HG03520 (cell line): ENCODE results near the gene SLC39A12.
"Not testable (repeated sequence)": the region's sequence is repeated elsewhere in the genome, so short reads cannot be mapped to it uniquely, and the experiment has no call there.

Source experiments
- ATAC-seq: cut with Tn5 transposase; IDR thresholded peaks from one replicate; pipeline ENCODE4 v1.9.1; 2021; ENCODE audit warnings: mild to moderate bottlenecking, moderate library complexity; ENCODE audit not compliant: unreplicated experiment

Gene SLC39A12

GRCh38 chr10:17951868-17952371 is at the start of gene SLC39A12:
Gene SLC39A12 (plus strand): TSS chr10:17951918. CDS start chr10:17953277, 1,359 bp downstream.
- ATAC-seq, result no peak

DNA sequence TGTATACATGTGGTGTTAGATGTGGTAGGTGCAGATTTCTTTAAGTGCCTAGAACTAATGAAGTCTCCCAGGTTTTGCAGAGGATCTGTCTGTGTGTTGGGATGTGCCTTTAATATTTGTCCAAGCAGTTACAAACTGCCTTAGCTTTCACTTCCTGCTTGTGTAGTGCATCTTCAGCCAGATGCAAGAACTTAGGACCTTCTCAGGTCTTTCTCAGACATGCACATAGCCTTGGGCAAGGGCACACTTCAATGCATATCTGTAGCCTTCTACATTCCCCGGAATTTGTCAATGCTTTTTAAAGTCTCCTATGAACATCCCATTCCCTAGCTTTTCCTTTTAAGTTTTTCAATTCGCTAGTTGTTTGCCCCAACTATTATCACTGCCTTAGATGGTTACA is 47.2 kb upstream of the SLC39A12 start:
- ATAC-seq, result no peak

DNA sequence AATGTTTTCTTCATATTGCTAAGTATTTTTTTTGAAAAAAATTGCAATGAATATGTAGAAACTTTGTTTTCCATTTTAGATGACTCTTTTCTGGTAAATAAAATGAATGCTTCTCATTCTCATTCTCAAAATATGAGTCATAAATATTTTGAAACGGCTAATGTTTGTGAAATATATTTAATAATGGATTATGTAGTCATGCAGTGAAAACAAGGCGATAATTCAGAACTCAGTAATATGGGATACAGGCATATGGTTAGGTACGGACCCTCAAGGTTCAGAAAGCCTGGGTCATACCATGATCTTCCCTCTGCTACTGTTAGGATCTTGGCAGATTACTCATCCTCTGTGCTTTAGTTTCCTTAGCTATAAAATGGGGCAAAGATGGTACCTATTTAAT is 46.2 kb upstream of the SLC39A12 start:
- ATAC-seq, result no peak

DNA sequence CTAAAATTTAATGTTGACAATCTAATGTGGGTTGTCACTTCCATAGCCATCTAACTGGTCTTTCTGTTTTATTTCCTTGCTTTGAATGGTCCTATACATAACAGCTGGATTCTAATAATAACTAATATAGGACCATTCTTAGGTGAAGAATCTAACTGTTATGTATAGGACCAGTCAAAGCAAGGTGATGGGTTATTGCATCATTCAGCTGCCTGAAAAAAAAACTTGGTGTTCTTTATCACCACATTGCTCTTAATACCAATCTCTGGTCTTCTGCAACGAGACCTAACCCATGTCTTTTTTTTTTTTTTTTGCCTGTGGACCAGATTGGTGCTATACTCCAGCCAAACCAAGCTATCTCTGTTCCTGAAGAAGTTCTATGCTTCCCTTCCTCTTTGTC is 45.7 kb upstream of the SLC39A12 start:
- ATAC-seq, result no peak

DNA sequence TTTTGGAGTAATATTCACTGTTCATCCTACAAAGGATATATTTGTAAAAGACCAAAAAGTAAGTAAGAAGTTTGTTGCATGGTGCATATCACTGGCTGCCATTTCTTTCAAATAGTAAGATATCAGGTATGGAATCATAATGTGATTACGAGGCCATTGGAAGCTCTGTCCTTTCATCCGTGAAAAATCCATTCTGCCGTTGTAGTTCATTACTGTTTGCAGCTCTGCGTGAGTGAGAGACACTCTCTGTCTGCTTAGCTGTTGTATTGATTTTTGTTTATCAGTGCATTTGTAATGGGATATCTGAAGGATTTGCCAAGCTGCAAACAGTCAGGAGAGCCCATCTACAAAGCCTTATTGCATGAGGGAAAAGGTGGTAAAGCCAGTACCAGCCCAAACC is 44.1 kb upstream of the SLC39A12 start:
- no peak for ATAC-seq

DNA sequence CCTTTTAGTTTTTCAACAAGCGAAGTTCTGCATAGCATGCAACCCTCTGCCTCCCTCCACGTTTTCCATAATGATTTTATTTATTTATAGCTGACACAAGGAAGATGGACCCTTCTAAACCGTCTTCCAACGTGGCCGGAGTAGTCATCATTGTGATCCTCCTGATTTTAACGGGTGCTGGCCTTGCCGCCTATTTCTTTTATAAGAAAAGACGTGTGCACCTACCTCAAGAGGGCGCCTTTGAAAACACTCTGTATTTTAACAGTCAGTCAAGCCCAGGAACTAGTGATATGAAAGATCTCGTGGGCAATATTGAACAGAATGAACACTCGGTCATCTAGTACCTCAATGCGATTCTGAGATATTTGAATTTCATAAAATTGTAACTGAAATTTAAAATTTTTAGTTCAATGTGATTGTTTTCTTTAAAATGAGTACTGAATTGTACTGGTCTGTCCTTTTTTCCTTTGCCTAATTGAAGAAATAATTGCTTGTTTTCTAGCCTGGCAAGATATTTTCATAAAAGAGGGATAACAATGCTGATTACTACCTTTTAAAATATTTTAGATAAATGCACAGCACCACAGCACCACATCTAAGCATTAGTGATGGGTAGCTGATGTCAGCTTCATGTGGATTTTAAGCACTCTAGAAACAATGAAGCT is 41.5 kb upstream of the SLC39A12 start:
- ATAC-seq, result no peak

DNA sequence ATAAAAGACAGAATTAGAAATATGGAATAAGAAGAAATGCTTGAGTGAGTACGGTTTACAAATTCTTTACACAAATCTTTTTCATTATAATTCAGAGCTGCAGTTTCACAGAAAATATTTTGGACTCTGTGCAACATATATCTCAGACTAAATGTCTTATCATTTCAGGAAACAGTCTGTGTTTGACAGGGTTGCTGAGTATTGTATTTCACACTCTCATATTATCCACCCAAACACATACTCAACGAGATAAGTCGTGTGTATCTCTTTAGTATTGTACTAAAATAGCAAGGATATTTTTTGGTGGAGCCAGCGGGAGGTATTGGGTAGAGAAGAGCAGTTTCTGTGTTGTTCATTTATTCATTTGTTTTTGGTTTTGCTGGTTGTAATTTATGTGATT is 39.0 kb upstream of the SLC39A12 start:
- no peak for ATAC-seq

GRCh38 chr10:17913604-17914003 is 38.1 kb upstream of the SLC39A12 start:
- no peak for ATAC-seq

DNA sequence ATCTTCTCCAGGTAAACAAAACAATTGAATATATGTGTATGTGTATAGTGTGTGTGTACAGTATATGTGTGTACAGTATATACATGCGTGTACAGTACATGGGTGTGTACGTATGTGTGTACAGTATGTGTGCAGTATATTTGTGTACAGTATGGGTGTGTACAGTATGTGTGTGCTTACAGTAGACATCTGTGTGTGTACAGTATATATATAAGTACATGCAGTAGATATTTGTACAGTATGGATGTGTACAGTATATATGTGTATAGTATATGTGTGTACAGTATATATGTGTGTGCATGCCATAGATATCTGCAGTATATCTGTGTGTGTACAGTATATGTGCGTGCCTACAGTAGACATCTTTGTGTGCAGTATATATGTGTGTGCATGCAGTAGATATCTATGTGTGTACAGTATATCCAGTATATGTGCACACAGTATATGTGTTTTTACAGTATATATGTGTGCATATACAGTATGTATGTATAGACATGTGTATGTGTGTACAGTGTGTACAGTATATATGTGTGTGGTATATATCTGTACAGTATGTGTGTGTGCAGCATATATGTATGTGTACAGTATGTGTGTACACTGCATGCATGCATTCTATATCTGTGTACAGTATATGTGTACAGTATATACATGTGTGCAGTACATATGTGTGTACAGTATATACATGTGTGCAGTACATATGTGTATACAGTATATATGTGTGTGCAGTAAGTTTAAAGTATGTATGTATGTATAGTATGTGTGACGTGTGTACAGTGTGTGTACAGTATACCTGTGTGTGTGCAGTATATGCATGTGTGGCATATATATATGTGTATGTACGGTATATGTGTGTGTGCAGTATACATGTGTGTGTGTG is 37.3 kb upstream of the SLC39A12 start:
- no peak for ATAC-seq

- no peak for ATAC-seq
Observed at GRCh38 chr10:17915181-17915580, 36.5 kb upstream of the SLC39A12 start.

GRCh38 chr10:17918187-17918903 is 33.4 kb upstream of the SLC39A12 start:
- ATAC-seq, result no peak

GRCh38 chr10:17921378-17921777 is 30.3 kb upstream of the SLC39A12 start:
- ATAC-seq, result no peak

GRCh38 chr10:17923728-17924127 is 28.0 kb upstream of the SLC39A12 start:
- ATAC-seq, result no peak

GRCh38 chr10:17943033-17943745 is 8.5 kb upstream of the SLC39A12 start:
- ATAC-seq, result no peak

- not testable (repeated sequence) for ATAC-seq
Observed at GRCh38 chr10:17950269-17950668, 1.4 kb upstream of the SLC39A12 start.

GRCh38 chr10:17950726-17951125 is 992 bp upstream of the SLC39A12 start:
- no peak for ATAC-seq

DNA sequence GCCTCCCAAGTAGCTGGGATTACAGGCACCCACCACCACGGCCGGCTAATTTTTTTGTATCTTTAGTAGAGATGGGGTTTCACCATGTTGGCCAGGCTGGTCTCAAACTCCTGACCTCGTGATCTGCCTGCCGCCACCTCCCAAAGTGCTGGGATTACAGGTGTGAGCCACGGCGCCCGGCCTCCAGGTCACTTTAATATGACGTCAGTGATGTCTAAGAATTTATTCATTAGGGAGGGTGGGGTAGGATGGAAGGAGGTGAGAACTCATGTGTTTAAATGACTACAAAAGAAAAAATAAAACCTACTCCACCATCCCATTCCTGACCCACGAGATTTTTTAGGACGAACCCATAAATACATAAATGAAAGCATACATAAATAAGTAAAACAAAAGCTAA is 2.7 kb downstream of the SLC39A12 start:
- ATAC-seq, result not testable (repeated sequence)

GRCh38 chr10:17954861-17955260 is 3.1 kb downstream of the SLC39A12 start:
- ATAC-seq, result no peak

GRCh38 chr10:17958049-17958448 is 6.3 kb downstream of the SLC39A12 start:
- ATAC-seq, result no peak

DNA sequence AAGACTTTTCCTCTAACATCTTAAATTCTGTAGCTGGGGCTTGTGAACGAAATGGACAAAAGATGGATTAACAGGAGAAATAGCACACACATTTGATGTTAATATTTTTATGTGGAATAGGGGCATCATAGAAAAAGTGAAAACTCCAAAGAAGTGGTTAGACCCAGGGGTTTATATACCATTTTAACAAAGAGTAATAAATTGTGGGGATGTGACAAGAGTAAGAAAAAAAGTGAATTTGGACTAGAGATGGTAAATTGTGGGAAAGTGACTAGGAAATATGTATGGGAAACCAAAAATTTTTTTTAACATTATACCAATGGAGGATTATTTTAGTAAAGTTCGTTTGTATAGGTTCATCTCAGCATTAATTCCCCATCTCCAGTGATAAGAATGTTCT is 8.2 kb downstream of the SLC39A12 start:
- no peak for ATAC-seq
